ENCODE measurements around the gene NEU2.
"Not testable (repeated sequence)": the region's sequence is repeated elsewhere in the genome, so short reads cannot be mapped to it uniquely, and the experiment has no call there.

NEU2 gene

DNA sequence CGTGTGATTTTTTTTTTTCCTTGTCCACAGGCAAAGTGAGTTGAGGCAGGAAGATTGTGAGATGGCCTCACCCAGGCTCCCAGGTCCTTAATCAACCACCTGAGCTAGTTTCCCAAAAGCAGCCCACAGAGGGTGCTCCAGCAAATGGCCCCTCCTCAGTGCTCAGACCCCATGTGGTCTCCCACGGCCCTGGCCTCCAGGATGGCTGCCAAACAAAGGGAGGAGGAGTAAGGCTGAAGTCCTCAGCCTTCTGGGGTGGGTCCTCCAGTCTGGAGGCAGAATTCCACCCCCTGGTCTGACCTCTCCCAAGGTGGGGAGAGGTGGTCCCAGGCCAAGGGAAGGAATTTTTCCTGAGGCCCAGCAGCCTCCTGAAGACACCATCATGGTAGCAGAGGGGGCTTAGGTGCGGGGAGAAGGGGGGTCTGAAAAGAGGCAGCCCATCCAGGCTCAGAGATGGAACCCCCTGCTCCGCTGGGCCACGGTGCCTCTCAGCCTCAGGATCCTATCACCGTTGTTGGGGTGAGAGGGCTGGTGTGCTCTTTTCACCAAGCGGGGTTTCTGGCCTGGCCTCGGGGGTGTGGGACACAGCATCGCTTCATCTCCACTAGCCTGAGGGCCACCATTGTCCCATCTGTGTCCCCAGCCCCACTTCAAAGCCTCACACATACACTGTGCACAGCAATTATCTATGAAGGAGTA, 21.8 kb upstream of the NEU2 start:
- DNase-seq (ENCODE audit: low read depth): no peak

DNA sequence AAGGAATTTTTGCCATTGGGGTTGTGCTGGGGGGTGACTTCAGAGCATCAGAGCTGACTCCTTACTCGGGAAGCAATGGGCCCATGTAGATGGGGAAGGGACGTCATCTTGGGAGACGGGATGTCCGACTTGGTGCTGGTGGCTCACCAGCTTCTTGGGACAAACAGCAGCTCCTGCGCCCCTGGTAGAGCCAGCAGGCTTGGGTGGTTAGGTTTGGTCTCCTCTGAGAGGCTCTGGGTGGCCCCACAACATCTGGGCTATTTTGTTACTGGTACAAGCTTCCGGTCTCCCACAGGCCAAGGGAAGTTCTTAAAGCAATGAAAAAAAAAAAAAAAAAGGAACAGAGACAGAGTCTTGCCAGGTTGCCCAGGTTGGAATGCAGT, 21.2 kb upstream of the NEU2 start:
- no peak for DNase-seq (ENCODE audit: low read depth)

DNA sequence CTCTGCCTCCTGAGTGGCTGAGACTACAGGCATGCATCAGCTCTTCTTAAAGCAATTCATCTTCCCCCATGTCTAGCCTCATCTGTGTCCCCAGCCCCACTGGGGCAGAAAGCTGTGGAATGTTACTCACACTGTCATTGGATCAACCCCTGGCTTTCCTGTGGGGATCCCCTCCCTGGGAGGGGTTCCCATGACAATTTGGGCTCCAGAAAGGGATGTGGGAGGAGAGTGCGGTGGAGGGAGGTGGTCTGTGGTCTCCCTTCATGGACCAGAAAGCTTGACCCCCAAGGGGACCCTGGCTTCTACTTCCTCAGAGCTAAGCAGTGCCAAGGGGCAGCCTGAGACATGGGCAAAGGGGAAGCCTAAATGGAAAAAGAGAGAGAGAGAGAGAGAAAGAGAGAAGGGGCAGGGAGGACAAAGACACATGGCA, 20.8 kb upstream of the NEU2 start:
- DNase-seq (ENCODE audit: low read depth): no peak

DNA sequence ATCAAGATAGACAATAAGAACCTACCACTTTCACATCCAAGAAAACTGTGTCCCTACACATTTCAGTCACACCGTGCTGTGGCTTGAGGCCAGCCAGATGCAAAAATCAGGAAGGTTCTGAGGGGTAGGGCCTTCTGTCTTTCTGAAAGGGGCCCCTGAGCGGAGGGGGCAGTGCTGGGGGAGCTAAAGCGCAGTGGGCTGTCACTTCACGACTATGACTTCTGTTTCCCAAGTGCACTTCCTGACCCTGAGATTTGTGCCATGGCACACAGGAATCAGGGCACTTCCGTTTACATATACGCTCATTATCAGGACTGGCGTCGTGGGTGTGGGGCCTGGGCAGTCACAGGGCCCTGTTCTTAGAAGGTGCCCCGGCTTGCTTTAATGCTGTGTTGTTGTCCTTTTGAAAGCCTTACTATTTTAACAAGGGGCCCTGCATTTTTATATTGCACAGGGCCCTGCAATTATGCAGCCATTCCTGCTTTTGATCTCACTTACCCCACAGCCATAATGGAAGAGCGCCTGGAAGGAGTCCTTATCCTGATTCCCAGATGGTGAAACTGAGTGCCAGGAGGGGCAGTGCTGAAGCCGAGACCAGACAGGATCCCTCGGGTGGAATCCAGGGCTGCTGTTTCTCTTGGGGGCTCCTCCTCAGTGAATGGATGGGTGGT, 20.0 kb upstream of the NEU2 start:
- DNase-seq (ENCODE audit: low read depth): no peak

DNA sequence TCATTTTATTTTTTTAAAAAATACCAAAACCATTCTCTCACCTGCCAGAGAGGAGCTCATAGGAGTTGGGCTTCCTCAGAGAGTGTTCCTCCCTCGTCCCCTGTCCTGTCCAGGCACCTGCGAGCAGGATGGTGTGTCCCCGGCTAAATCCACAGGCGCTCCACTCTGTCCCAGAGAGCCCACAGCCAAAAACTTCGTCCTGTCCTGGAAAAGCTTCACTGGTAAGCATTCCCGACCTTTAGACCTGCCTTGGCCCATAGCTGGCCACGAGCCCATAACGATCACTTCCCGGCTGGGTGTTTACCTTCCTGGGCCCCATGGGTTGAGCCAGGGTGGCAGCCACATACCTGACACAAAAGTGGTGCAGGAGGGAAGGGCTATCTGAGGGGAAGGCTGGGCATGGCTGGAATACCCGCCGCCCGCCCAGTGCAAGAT, 19.4 kb upstream of the NEU2 start, which contains the start of gene NGEF:
TSS of gene NGEF (minus strand) at position 230 of the 435 bp plus-strand sequence. CDS start 38,366 bp downstream, outside the sequence.
- no peak for DNase-seq (ENCODE audit: low read depth)

DNA sequence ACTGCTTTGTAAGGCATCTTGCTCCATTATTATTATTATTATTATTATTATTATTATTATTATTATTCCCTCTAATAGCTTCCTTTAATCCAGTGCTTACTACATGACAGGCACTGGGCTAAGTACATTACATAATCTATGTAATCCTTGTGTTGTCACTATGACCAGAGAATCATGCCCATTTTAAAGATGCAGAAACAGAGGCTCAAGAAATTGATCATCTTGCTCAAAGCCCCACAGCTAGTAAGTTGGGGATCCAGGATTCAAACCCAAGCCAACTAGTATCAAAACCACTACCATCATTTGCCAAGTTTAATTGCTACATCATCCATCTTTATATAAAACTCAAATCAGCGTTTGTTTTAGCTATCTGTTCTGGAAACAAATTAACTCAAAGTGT, 18.8 kb upstream of the NEU2 start:
- DNase-seq (ENCODE audit: low read depth): no peak

DNA sequence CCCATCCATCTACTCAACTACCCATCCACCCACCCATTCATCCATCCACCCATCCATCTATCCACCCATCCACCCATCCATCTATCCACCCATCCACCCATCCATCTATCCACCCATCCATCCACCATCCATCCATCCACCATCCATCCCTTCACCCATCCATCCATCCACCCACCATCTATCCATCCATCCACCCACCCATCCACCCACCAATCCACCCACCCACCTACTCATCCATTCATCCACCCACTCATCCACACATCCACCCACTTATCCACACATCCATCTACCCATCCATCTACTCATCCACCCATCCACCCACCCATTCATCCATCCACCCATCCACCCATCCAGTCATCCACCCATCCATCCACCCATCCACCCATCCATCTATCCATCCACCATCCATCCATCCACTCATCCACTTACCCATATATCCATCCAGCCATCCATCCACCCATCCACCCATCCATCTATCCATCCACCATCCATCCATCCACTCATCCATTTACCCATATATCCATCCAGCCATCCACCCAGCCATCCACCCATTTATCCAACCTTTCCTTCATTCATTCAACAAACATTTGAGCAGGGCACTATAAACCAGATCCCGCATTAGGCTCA, 17.3 kb upstream of the NEU2 start:
- DNase-seq (ENCODE audit: low read depth): no peak

DNA sequence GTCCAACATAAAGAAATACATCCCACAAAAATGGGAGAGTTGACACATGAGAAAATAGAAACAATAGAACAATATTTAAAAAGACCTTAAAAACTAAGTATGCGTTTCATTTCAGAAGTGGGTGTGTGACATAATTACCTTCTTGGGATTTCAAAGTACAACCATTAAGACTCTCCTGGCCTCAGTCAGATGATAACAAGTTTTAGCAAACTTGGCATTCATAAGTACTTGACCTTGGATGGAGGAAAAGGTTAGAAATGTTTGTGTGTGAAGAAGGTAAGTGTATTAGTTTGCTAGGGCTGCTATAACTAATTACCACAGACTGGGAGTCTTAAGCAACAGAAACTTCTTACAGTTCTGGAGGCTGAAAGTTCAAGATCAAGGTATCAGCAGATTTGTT, 14.5 kb upstream of the NEU2 start:
- DNase-seq (ENCODE audit: low read depth): no peak

DNA sequence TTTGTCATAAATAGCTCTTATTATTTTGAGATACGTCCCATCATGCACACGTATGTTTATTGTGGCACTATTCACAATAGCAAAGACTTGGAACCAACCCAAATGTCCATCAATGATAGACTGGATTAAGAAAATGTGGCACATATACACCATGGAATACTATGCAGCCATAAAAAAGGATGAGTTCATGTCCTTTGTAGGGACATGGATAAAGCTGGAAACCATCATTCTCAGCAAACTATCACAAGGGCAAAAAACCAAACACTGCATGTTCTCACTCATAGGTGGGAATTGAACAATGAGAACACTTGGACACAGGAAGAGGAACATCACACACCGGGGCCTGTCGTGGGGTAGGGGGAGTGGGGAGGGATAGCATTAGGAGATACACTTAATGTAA, 12.9 kb upstream of the NEU2 start:
- not testable (repeated sequence) for DNase-seq (ENCODE audit: low read depth)

DNA sequence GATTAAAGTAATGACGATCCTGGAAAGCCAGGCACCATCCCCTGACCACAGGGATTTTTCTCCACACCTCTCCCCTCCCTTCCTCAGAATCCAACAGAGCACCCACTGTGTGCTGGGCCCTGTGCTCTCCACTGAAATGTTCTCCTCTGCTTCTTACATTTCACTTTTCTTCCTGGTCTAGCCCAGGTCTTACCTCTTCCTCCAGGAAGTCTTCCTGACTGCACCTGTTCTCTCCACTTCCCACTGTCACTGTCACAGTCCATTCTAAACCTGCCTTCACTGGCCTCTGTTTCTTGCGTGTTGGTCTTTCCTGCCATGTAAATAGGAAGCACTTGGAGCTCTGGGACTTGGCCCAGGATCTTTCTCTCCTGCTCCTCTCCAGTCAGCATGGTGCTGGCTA, 12.0 kb upstream of the NEU2 start:
- no peak for DNase-seq (ENCODE audit: low read depth)

DNA sequence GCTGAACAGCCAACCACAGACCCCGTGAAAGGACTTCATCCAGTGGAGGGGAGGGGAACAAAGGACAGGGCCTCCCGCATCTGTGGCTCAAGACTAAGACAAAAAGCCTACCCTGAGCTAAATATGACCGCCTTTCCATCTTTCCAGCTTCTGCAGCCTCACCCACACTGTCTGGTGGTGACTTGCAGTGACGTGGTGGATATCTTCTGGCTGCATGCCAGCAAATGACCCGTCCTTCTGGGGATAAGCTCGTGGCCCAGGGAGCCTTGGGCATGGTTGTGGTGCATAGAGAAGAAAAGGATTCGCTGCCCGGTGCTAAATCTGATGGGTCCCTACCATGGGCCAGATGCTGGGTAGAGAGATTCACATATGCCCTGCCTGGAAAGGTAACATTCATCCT, 10.7 kb upstream of the NEU2 start:
- DNase-seq (ENCODE audit: low read depth): no peak

DNA sequence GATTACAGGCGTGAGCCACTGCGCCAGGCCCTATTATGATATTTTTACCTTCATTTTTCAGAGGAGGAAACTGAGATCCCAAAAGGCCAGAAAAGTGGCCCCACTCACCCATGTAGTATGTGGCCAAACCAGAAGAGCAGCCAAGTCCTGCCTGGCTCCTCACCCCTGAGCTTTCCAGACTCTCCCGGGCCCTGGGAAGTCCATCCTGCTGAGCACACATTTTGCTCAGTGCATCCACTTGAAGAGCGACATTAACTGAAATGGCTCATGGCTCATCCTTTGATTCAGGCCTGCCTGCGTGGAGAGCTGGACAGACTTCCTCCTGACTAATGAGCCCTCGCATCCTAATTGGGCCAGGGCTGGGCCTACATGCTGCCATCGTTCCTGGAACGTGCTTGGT, 9.9 kb upstream of the NEU2 start:
- no peak for DNase-seq (ENCODE audit: low read depth)

DNA sequence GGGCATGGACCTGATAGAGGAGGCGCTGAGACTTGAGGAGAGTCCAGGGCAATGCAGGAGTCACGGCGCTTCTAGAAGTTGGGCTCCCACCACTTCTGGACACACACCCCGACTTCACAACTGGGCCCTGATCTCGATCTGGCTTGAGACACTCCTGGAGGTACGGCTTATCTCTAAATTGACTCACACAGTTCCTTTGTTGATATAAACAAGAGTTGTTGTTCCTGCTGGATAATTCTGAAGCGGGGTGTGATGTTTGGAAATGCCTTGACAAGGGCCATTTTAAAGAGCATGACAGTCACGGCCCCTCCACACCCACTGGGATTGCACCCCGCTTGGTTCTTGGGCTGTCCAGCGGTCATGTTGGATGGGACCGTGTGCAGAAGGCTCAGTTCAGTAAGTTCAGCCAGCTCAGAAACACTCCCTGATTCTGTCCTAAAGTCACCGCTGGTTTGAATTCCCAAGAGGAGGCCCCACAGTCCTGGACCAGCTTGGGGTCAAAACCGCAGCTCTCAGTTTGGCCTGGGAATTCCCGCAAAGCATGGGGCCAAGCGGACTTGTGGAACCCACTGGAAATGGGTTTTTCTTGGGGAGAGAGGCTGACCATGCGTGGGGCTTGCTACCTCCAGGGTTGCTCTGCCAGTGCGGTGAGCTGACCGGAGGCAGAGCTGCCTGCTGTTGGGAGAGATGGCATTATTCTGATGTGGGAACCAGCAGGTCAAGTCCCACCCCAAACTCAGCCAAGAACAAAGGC, 9.3 kb upstream of the NEU2 start:
- no peak for DNase-seq (ENCODE audit: low read depth)

DNA sequence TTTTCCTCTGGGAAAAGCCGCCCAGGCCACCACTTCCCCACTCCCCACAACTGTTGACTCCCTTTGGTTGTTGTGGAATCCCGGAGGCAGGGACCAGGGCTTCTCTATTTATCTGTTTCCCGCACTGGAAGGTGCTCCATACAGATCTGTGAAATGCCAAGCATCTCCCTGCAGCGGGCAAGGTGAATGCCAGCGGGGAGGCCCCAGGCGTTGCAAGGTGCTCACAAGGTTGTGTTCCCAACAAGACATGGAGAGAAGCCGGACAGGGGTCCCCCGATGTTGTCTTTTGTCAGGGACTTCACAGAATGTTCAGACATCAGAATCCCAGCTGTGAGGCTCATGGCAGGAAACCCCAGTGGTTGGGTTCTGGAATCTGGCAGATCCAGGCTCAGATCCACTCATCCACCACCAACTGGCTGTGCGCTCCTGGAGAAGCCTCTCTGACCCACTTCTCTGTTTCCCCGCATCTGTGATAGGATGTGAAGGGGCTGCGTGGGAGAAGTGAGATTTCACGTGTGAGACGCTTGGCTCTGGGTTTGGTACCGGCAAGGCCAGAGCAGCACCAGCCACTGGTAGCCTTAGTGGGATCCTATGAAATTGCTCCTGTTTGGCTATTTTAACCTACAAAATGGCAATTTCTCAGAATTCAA, 8.6 kb upstream of the NEU2 start:
- DNase-seq (ENCODE audit: low read depth): no peak

DNA sequence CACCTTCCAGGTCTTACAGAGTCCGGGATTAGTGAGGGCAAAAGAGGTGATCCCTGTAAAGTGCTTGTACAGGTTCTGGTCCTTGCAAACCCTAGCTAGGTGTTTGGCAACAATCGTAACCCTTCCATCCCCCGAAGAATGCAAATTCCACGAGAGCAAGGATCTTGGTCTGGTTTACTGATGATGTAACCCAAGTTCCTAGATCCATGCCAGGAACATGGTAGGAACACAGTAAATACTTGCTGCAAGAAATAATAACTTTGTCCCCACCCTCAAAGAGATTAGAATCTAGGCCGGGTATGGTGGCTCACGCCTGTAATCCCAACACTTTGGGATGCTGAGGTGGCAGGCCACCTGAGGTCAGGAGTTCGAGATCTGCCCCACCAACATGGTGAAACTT, 6.8 kb upstream of the NEU2 start:
- DNase-seq (ENCODE audit: low read depth): peak; percentile 3

DNA sequence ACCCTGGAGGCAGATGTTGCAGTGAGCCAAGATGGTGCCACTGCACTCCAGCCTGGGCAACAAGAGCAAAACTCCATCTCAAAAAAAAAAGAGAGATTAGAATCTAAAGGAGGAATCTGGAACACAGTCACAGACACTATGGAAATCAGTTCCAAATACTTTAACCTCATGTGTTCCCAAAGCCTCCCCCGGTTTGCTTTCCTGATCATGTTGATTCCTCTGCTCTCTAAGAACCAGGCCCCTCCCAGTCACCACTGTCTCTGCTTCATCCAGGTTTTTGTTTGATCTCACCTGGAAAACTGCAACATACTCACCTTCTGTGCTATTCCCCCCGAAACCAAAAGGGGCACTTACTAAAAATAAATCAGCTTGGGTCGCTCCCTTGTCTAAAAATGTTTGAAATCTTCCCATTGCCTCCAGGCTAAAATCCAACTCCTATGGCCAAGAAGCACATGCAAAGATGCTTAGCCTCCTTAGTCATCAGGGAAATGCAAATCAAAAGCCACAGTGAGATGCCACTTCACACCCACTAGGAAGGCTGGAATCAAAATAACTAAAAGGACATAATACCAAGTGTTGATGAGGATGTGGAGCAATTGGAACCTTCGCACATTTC, 6.2 kb upstream of the NEU2 start:
- DNase-seq (ENCODE audit: low read depth): peak; percentile 61

DNA sequence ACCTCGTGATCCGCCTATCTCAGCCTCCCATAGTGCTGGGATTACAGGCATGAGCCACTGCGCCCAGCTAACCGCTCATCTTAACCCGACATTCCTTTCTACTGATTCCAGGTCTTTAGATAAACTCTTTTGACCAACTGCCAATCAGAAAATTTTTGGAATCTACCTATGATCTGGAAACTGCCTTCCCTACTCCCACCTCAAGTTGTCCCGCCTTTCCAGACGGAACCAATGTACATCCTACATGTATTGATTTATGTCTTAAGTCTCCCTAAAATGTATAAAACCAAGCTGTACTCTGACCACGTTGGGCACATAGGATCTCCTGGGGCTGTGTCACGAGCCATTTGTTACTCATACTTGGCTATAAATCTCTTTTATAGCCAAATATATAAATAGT, 3.2 kb upstream of the NEU2 start:
- no peak for DNase-seq (ENCODE audit: low read depth)

DNA sequence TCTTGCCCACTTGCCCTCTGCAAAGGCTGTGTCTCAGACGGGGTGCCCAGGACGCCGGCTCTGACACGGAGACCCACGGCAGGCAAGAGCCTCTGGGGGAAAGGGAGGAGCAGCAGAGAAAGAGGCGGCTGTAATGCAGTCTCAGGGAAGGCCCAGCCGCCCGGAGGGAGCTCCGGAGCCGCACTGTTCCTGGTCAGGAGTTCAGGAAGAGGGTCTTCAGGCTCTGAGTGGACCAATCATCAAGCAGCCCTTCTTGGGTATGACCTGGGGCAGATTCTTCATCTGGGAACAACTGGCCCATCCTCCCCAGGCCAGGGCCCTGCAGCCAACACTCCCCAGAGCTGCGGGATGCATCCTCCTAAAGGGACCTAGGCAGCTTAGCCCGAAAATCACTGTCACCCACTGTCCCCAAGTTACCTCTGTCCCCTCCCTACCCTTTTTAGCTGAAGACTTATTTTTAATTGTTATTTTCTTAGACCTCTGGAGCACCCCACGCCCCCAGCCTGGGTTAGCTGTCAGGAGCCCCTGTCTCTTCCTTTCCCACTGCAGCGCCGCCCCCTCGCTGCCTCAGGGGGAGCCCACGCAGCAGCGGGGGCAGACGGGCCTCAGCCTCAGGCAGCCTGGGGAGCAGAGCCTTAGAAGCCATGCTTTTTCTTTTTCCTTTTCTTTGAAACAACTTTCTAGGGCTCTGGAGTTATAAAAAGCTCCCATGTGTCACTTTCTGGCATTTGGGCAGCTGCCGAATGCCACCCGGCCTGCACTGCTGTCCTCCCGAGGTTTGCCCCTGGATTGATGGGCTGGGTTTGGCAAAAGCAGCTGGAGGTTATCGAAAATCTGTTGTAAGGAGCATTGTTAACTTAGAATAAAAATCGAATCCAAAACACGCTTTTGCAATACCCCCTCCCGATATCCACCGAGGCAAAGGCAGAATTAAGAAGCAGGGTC, 644 bp upstream of the NEU2 start:
- no peak for DNase-seq (ENCODE audit: low read depth)

DNA sequence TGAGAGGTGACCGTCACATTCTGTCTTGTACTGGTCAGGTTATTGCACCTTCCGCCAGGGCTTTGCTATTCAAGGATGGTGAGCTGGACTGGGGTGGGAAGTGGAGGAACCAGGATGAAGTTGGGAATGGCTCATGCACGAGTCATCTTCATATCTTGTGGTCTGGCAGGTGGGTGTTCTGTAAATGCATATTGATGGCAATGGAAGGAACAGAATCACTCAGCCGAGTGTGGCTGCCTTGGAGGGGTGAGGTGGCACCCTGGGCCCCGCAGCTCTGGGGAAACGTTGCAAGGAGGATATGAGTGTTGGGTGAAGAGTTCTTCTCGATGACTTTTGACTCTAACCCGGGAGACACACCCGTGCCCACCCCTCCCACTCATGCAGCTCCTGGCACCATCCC, 1.2 kb downstream of the NEU2 start:
- no peak for DNase-seq (ENCODE audit: low read depth)

DNA sequence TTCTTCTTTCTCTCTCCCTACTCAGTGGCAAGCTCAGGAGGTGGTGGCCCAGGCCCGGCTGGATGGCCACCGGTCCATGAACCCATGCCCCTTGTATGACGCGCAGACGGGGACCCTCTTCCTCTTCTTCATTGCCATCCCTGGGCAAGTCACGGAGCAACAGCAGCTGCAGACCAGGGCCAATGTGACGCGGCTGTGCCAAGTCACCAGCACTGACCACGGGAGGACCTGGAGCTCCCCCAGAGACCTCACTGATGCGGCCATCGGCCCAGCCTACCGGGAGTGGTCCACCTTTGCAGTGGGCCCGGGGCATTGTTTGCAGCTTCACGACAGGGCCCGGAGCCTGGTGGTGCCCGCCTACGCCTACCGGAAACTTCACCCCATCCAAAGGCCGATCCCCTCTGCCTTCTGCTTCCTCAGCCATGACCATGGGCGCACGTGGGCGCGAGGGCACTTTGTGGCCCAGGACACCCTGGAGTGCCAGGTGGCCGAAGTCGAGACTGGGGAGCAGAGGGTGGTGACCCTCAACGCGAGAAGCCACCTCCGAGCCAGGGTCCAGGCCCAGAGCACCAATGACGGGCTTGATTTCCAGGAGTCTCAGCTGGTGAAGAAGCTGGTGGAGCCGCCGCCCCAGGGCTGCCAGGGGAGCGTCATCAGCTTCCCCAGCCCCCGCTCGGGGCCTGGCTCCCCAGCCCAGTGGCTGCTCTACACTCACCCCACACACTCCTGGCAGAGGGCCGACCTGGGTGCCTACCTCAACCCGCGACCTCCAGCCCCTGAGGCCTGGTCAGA, 1.8 kb downstream of the NEU2 start:
- DNase-seq (ENCODE audit: low read depth): no peak
